Liver (tissue), 9 donors: ENCODE results near the gene PABPN1L. TPM values are rescaled to one million over a fixed set of nuclear protein-coding genes. Genes with fewer than 3 reads are reported as not detected.

Experiments used
- DNase-seq: peaks from one replicate; pipeline ENCODE4 v3.0.0-alpha.2; 2017; ENCODE audit warnings: low spot score
- H3K27ac ChIP-seq, 2 donors: one replicate each; pipeline ENCODE4 v1.7.0; 2013; ENCODE audit warnings: inconsistent platforms in 2 of 2, low read length in 2 of 2, control low read depth in 1 of 2, low read depth in 1 of 2, mild to moderate bottlenecking in 1 of 2
- H3K27me3 ChIP-seq, 4 donors: one replicate each; pipeline versions ENCODE4 v1.6.1 to v1.7.0; 2013; ENCODE audit warnings: low read length in 3 of 4, inconsistent platforms in 1 of 4, mild to moderate bottlenecking in 1 of 4, moderate library complexity in 1 of 4; ENCODE audit not compliant: control insufficient read depth in 4 of 4, insufficient read depth in 4 of 4
- H3K36me3 ChIP-seq, 4 donors: one replicate each; pipeline versions ENCODE4 v1.6.1 to v1.7.0; 2013; ENCODE audit warnings: low read length in 3 of 4, mild to moderate bottlenecking in 3 of 4, low read depth in 1 of 4, moderate library complexity in 1 of 4; ENCODE audit not compliant: control insufficient read depth in 4 of 4, insufficient read depth in 3 of 4
- H3K4me1 ChIP-seq, 4 donors: one replicate each; pipeline versions ENCODE4 v1.6.1 to v1.7.0; 2013; ENCODE audit warnings: low read length in 3 of 4, mild to moderate bottlenecking in 3 of 4, moderate library complexity in 1 of 4; ENCODE audit not compliant: control insufficient read depth in 4 of 4, insufficient read depth in 4 of 4
- H3K4me3 ChIP-seq, 3 donors: one replicate each; pipeline versions ENCODE4 v1.6.1 to v1.7.0; 2013; ENCODE audit warnings: low read length in 3 of 3, control low read depth in 1 of 3, low read depth in 1 of 3, mild to moderate bottlenecking in 1 of 3
- H3K9ac ChIP-seq, 2 donors: one replicate each; pipeline ENCODE4 v1.7.0; 2013; ENCODE audit warnings: low read length in 2 of 2, mild to moderate bottlenecking in 2 of 2, moderate library complexity in 2 of 2, control low read depth in 1 of 2, low read depth in 1 of 2
- H3K9me3 ChIP-seq, 4 donors: one replicate each; pipeline versions ENCODE4 v1.6.1 to v1.7.0; 2013; ENCODE audit warnings: low read length in 3 of 4; ENCODE audit not compliant: control insufficient read depth in 4 of 4
- ATF3 ChIP-seq: IDR thresholded peaks from 2 replicates; pipeline ENCODE4 v1.6.1; 2016; ENCODE audit warnings: antibody characterized with exemption
- EGR1 ChIP-seq, 2 donors: IDR thresholded peaks; 2 replicates each; pipeline ENCODE4 v1.6.1; 2016 to 2018; ENCODE audit warnings: antibody characterized with exemption in 2 of 2, low read depth in 2 of 2
- FOXA2 ChIP-seq: IDR thresholded peaks from 2 replicates; pipeline ENCODE4 v1.6.1; 2016; ENCODE audit warnings: antibody characterized with exemption
- GABPA ChIP-seq, 2 donors: IDR thresholded peaks in 1 of 2; conservative IDR thresholded peaks in 1 of 2; 2 replicates each; pipeline ENCODE4 v1.6.1; 2016; ENCODE audit warnings: antibody characterized with exemption in 2 of 2, mild to moderate bottlenecking in 1 of 2, moderate library complexity in 1 of 2
- HNF4A ChIP-seq, 2 donors: conservative IDR thresholded peaks; 2 replicates each; pipeline ENCODE4 v1.6.1; 2016; ENCODE audit warnings: antibody characterized with exemption in 2 of 2, mild to moderate bottlenecking in 2 of 2
- JUND ChIP-seq, 2 donors: IDR thresholded peaks; 2 replicates each; pipeline ENCODE4 v1.6.1; 2016; ENCODE audit warnings: antibody characterized with exemption in 2 of 2
- NR2F2 ChIP-seq: IDR thresholded peaks from 2 replicates; pipeline ENCODE4 v1.6.1; 2016; ENCODE audit warnings: antibody characterized with exemption
- RAD21 ChIP-seq, 2 donors: IDR thresholded peaks; 2 replicates each; pipeline ENCODE4 v1.6.1; 2016; ENCODE audit warnings: antibody characterized with exemption in 2 of 2, mild to moderate bottlenecking in 2 of 2
- RXRA ChIP-seq, 2 donors: IDR thresholded peaks; 2 replicates each; pipeline ENCODE4 v1.6.1; 2017 to 2018; ENCODE audit warnings: antibody characterized with exemption in 2 of 2, mild to moderate bottlenecking in 1 of 2
- SP1 ChIP-seq: IDR thresholded peaks from 2 replicates; pipeline ENCODE4 v1.6.1; 2018; ENCODE audit warnings: antibody characterized with exemption, mild to moderate bottlenecking
- TAF1 ChIP-seq: conservative IDR thresholded peaks from 2 replicates; pipeline ENCODE4 v1.6.1; 2016; ENCODE audit warnings: antibody characterized with exemption, mild to moderate bottlenecking
- YY1 ChIP-seq: IDR thresholded peaks from 2 replicates; pipeline ENCODE4 v1.6.1; 2016; ENCODE audit warnings: antibody characterized with exemption, mild to moderate bottlenecking
- WGBS: extraction: QIAGEN DNeasy Blood & Tissue Kit; methylation state at CpG from one replicate; pipeline ENCODE4 v1.1.7; 2013; 5-methylcytosine and 5-hydroxymethylcytosine counted together
- polyA plus RNA-seq, 2 donors: library from polyadenylated mRNA; stranded (reverse) in 1 of 2; unstranded in 1 of 2; fragments of 200-250 nt in 1 of 2; fragments of >200 nt in 1 of 2; fragmentation: Nextera tagmentation in 1 of 2; extraction: Ambion mirVana in 1 of 2; gene quantifications; one replicate each; pipeline versions ENCODE4 v1.2.1 to v1.2.3, GENCODE V29; 2013 to 2015
- total RNA-seq, 2 donors: library from RNA; depleted of rRNA; stranded (reverse); fragments of >200 nt; gene quantifications; one replicate each; pipeline ENCODE4 v1.2.3, GENCODE V29; 2014
- TF ChIP-seq, protein P1 (sequence below): IDR thresholded peaks from 2 replicates; pipeline ENCODE4 v1.6.1; 2016; ENCODE audit warnings: antibody characterized with exemption
- TF ChIP-seq, protein P2 (sequence below): IDR thresholded peaks from 2 replicates; pipeline ENCODE4 v1.6.1; 2016; ENCODE audit warnings: antibody characterized with exemption
- TF ChIP-seq, protein P3 (sequence below): fragments of 150-350 bp; IDR thresholded peaks from 2 replicates; pipeline ENCODE4 v1.5.1; 2017; ENCODE audit warnings: improper control_type of control experiment, low read depth, low read length; ENCODE audit not compliant: missing input control
- donor health status: healthy.
- donor health status: healthy.
- donor health status: healthy.
- donor health status: healthy.
- donor health status: healthy.

The PABPN1L gene
- total and polyA plus RNA-seq, 4 donors, result 0.09 TPM; not detected in 3

DNA sequence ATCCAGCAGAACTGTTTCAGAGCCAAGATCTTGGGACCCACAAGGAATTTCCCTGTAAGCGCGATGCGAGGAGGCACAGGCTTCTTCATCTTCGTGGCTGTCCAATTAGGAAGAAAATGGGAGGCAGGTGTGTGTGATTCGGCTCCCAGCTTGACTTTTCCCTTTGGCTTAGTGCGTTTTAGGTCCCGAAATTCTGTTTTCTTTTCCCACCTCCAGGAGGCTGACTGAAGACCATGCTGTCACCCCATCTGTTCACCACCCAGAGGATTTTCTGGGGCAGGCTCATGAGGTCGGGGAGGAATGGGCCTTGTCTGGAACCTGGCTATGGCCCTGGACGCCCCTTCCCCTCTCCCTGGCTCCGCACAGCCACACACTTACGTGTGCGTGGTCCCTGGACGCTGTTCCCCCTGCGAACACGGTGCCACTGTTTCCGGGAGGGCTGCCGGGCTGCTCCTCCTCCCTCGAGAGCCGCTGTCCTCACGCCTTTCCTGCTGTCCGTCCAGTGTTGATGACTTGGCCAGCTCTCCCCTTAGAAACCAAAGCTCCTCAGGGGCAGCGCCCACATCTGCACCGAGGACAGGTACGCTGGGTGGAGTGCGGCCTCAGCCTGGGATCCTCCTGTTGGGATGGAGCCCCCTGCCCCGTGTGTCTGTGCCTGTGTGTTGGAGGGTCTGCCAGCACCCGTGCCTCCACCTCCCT is 2.7 kb upstream of the PABPN1L start (continued):
- TF ChIP-seq, protein P1, sequence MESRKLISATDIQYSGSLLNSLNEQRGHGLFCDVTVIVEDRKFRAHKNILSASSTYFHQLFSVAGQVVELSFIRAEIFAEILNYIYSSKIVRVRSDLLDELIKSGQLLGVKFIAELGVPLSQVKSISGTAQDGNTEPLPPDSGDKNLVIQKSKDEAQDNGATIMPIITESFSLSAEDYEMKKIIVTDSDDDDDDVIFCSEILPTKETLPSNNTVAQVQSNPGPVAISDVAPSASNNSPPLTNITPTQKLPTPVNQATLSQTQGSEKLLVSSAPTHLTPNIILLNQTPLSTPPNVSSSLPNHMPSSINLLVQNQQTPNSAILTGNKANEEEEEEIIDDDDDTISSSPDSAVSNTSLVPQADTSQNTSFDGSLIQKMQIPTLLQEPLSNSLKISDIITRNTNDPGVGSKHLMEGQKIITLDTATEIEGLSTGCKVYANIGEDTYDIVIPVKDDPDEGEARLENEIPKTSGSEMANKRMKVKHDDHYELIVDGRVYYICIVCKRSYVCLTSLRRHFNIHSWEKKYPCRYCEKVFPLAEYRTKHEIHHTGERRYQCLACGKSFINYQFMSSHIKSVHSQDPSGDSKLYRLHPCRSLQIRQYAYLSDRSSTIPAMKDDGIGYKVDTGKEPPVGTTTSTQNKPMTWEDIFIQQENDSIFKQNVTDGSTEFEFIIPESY, result no peak
- no peak for TF ChIP-seq JUND (IDR thresholded peaks at IDR 0.05)
- TF ChIP-seq, protein P2, sequence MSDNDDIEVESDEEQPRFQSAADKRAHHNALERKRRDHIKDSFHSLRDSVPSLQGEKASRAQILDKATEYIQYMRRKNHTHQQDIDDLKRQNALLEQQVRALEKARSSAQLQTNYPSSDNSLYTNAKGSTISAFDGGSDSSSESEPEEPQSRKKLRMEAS, result no peak

DNA sequence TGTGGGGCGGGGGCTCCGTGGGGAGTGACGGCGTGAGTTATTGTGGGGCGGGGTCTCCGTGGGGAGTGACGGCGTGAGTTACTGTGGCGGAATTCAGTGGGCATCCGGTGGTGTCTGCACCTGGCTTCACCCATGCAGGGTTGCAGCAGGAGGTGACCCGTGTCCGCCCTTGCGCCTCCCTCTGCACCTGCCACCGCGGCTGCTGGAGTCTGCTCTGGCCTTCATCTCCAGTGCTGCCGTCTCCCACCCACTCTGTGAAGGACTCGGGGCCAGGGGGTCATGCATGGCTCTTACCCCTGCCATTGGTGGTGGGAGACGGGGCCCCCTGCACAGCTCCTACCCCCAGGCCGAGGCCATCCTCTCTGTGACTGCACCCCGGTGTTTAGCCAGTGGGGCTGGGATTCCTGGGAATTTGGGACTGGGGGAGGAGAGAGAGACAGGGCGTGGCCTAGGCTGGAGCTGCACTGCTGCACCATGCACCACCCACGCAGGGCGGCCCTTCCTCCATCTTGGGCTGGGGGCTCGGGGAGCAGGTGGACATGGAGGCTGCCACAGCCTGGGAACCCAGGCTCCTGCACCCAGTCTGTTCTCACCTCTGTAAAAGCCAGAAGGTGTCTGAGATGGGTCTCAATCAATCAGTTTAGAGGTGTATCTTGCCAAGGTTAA is 1.3 kb upstream of the PABPN1L start:
- Histone ChIP-seq H3K27ac (no peak overlapping the region), H3K36me3 (peaks cover 0 to 1% (median 0%) of the 10 kb centered on the region in 4 donors), H3K4me3 (no peak overlapping the region), H3K9ac (no peak overlapping the region), H3K9me3 (no peaks in the 10 kb centered on the region), H3K27me3 (no peaks in the 10 kb centered on the region), H3K4me1 (no peaks in the 10 kb centered on the region)
- 87% methylated on average over 24 of the region's 24 CpGs for WGBS
- TF ChIP-seq, protein P3, sequence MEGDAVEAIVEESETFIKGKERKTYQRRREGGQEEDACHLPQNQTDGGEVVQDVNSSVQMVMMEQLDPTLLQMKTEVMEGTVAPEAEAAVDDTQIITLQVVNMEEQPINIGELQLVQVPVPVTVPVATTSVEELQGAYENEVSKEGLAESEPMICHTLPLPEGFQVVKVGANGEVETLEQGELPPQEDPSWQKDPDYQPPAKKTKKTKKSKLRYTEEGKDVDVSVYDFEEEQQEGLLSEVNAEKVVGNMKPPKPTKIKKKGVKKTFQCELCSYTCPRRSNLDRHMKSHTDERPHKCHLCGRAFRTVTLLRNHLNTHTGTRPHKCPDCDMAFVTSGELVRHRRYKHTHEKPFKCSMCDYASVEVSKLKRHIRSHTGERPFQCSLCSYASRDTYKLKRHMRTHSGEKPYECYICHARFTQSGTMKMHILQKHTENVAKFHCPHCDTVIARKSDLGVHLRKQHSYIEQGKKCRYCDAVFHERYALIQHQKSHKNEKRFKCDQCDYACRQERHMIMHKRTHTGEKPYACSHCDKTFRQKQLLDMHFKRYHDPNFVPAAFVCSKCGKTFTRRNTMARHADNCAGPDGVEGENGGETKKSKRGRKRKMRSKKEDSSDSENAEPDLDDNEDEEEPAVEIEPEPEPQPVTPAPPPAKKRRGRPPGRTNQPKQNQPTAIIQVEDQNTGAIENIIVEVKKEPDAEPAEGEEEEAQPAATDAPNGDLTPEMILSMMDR, result no peak
- TF ChIP-seq RXRA (IDR thresholded peaks at IDR 0.05), result no peak
- no peak for TF ChIP-seq YY1
- TF ChIP-seq EGR1 (IDR thresholded peaks at IDR 0.05; ENCODE audit: low read depth in 2 of 2), result no peak
- no peak for DNase-seq

DNA sequence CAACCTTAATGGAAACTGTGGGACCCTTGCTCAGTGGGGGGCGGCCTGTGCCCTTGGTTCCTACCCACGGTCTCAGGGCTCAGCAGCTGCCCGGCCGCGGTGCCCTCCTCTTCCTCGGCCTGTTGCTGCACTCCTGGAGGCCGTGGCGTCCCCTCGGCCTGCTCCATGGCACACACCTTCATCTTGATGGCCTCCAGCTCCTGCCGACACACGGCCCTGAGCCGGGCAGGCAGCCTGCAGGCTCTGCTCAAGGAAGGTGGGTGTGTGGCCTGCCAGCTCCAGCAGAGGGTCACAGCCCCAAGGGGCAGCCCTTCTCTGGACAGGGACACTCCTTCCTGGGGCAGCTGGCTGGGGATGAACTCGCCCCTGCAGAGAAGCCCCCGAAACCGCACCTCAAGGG is 718 bp downstream of the PABPN1L start:
- Histone ChIP-seq H3K9me3 (no peaks in the 10 kb centered on the region), H3K27ac (no peak overlapping the region), H3K4me1 (no peaks in the 10 kb centered on the region), H3K36me3 (peaks cover 0 to 19% (median 3%) of the 10 kb centered on the region in 4 donors), H3K4me3 (no peak overlapping the region), H3K9ac (no peak overlapping the region), H3K27me3 (no peaks in the 10 kb centered on the region)
- DNase-seq, result no peak
- 86% methylated on average over 15 of the region's 15 CpGs for WGBS
- TF ChIP-seq, protein P2, result no peak
- no peak for TF ChIP-seq HNF4A (conservative IDR thresholded peaks at IDR 0.05)
- TF ChIP-seq, protein P1, result no peak
- no peak for TF ChIP-seq RAD21 (IDR thresholded peaks at IDR 0.05)
- no peak for TF ChIP-seq JUND (IDR thresholded peaks at IDR 0.05)
- no peak for TF ChIP-seq FOXA2
- no peak for TF ChIP-seq EGR1 (IDR thresholded peaks at IDR 0.05; ENCODE audit: low read depth in 2 of 2)
- TF ChIP-seq GABPA (IDR thresholded peaks at IDR 0.05 in 1 of 2, conservative IDR thresholded peaks at IDR 0.05 in 1 of 2), result no peak
- TF ChIP-seq RXRA (IDR thresholded peaks at IDR 0.05), result no peak
- TF ChIP-seq, protein P3, result no peak
- TF ChIP-seq YY1, result no peak
- no peak for TF ChIP-seq SP1
- TF ChIP-seq NR2F2, result no peak
- no peak for TF ChIP-seq ATF3
- no peak for TF ChIP-seq TAF1
